OCI-LY3 (cell line): ENCODE data around the gene FYB1.
"Not testable (repeated sequence)": the region's sequence is repeated elsewhere in the genome, so short reads cannot be mapped to it uniquely, and the experiment has no call there.

ENCODE experiments used
- CTCF ChIP-seq: fragments of 200-600, 300-600 bp; sonication (generic); IDR thresholded peaks from 2 replicates; pipeline ENCODE4 v1.5.1; 2014; ENCODE audit warnings: antibody characterized with exemption, low read length, low read depth
- EZH2phosphoT487 ChIP-seq: fragments of 200-600 bp; shearing (Covaris generic); IDR thresholded peaks from 2 replicates; pipeline ENCODE4 v1.6.1; 2018; ENCODE audit warnings: antibody characterized with exemption, mixed run types, low read depth

- not testable (repeated sequence) for TF ChIP-seq CTCF, EZH2phosphoT487
Measured at GRCh38 chr5:39179561-39179960, 39.8 kb downstream of the FYB1 start.
